Epithelial cell of esophagus (primary cell): ENCODE results near the gene PIGV.

ENCODE experiments used
- DNase-seq: peaks from one replicate; pipeline ENCODE4 v3.0.0; 2010; ENCODE audit warnings: low read depth
- H3K4me3 ChIP-seq: 2 replicates; pipeline ENCODE4 v1.5.1; 2011; ENCODE audit warnings: mild to moderate bottlenecking, low read length, control low read depth
- CTCF ChIP-seq: IDR thresholded peaks from 2 replicates; pipeline ENCODE4 v1.5.1; 2011; ENCODE audit warnings: low read depth, mild to moderate bottlenecking, low read length, control low read depth, inconsistent platforms; ENCODE audit not compliant: insufficient read depth; ENCODE audit errors: missing control alignments

Gene PIGV

GRCh38 chr1:26787706-26788514, at the start of gene PIGV:
TSS of gene PIGV (plus strand) at chr1:26787950. CDS start at chr1:26790816, 2,866 bp downstream.
- no peak for TF ChIP-seq CTCF
- DNase-seq = peak; percentile 80
- peak within 1 kb of the TSS; percentile 92 for H3K4me3 ChIP-seq

GRCh38 chr1:26739329-26739914, 48.3 kb upstream of the PIGV start:
- no peak for DNase-seq
- H3K4me3 ChIP-seq = no peak overlapping the region
- no peak for TF ChIP-seq CTCF

GRCh38 chr1:26740023-26740634, 47.6 kb upstream of the PIGV start:
- no peak overlapping the region for H3K4me3 ChIP-seq
- no peak for DNase-seq

GRCh38 chr1:26740952-26741351, 46.8 kb upstream of the PIGV start:
- no peak overlapping the region for H3K4me3 ChIP-seq
- no peak for DNase-seq
- TF ChIP-seq CTCF = no peak

More at GRCh38 chr1:26740023-26740634, 47.6 kb upstream of the PIGV start:
- no peak for TF ChIP-seq CTCF

GRCh38 chr1:26743426-26744059, 44.2 kb upstream of the PIGV start:
- no peak overlapping the region for H3K4me3 ChIP-seq
- DNase-seq = no peak
- no peak for TF ChIP-seq CTCF

- DNase-seq = peak; percentile 96
- no peak overlapping the region for H3K4me3 ChIP-seq
- TF ChIP-seq CTCF = no peak
These were observed 43.4 kb upstream of the PIGV start for GRCh38 chr1:26744075-26744959.
